K562 (cell line): ENCODE results near the gene SH3RF1. TPM values are rescaled to one million over a fixed set of nuclear protein-coding genes. Genes with fewer than 3 reads are reported as not detected.

Source experiments
- ATAC-seq: fragments of 200-7000 bp; cut with Tn5 transposase; 3 replicates; pipeline ENCODE4 v1.9.1; 2020; ENCODE audit warnings: moderate library complexity
- BruUV-seq: library from RNA; stranded (reverse); fragments of 400-500 nt; replicated peaks from 2 replicates; lab custom pipeline; 2021; lab: Mats Ljungman, UMichigan
- CTCF ChIA-PET: fragments of 300-600 bp; formaldehyde crosslinking; extraction: SDS; loops from one replicate; lab custom pipeline; 2021; ENCODE audit warnings: low intra/inter-chr PET ratio; lab: Yijun Ruan, JAX
- POLR2A ChIA-PET: fragments of 300-600, 350-650 bp; sonication (Branson Sonifier 250); formaldehyde crosslinking; extraction: SDS; loops from one replicate; lab custom pipeline; 2021; ENCODE audit warnings: antibody characterized with exemption, inconsistent platforms; lab: Yijun Ruan, JAX
- DNase-seq, 4 experiments: peaks; one replicate each; pipeline versions ENCODE4 v3.0.0 to v3.0.0-alpha.2; 2011 to 2018; ENCODE audit warnings: low spot score in 3 of 4, mixed read lengths in 3 of 4; ENCODE audit errors: extremely low read depth in 1 of 4
- FAIRE-seq: peaks from 2 replicates; lab custom pipeline; 2011; peaks lifted over from hg19 to GRCh38; lab: Jason Lieb, UNC
- H2AFZ ChIP-seq: 2 replicates; pipeline ENCODE4 v1.6.0; 2011; ENCODE audit warnings: low read depth, low read length, control low read depth, inconsistent platforms
- H3K27ac ChIP-seq: fragments of 200-600 bp; 3 replicates; pipeline ENCODE4 v1.8.0; 2011; ENCODE audit warnings: low read depth, mild to moderate bottlenecking, control low read depth, inconsistent platforms, low read length, moderate library complexity, mixed read lengths; ENCODE audit errors: extremely low read depth
- H3K27me3 ChIP-seq, 2 experiments: fragments of 300-600 bp in 1 of 2; 2 replicates in 1 of 2; 3 replicates in 1 of 2; pipeline versions ENCODE4 v1.6.0 to v1.8.0; 2011; ENCODE audit warnings: inconsistent platforms in 2 of 2, low read length in 2 of 2, mild to moderate bottlenecking in 1 of 2, mixed read lengths in 1 of 2, moderate library complexity in 1 of 2; ENCODE audit not compliant: control insufficient read depth in 2 of 2, insufficient read depth in 2 of 2
- H3K36me3 ChIP-seq: fragments of 300-600 bp; 3 replicates; pipeline ENCODE4 v1.8.0; 2011; ENCODE audit warnings: mild to moderate bottlenecking, low read length, inconsistent platforms; ENCODE audit not compliant: control insufficient read depth, insufficient read depth
- H3K4me1 ChIP-seq, 2 experiments: fragments of 200-600 bp in 1 of 2; replicated peaks in 1 of 2; 2 replicates in 1 of 2; 3 replicates in 1 of 2; pipeline versions ENCODE4 v1.5.1 to v1.8.0; 2011; ENCODE audit warnings: inconsistent platforms in 2 of 2, low read length in 2 of 2, mild to moderate bottlenecking in 1 of 2, mixed read lengths in 1 of 2, moderate library complexity in 1 of 2; ENCODE audit not compliant: control insufficient read depth in 2 of 2, insufficient read depth in 2 of 2
- H3K4me2 ChIP-seq: 2 replicates; pipeline ENCODE4 v1.6.1; 2011; ENCODE audit warnings: low read length, control low read depth, inconsistent platforms, mixed read lengths; ENCODE audit not compliant: insufficient read depth
- H3K4me3 ChIP-seq: fragments of 200-600 bp; sonication (generic), shearing (Covaris generic); 2 replicates; pipeline ENCODE4 v1.5.1; 2016; ENCODE audit warnings: control low read depth, inconsistent platforms
- H3K79me2 ChIP-seq: fragments of 200-600 bp; 3 replicates; pipeline ENCODE4 v1.8.0; 2011; ENCODE audit warnings: low read length, inconsistent platforms; ENCODE audit not compliant: control insufficient read depth, insufficient read depth
- H3K9ac ChIP-seq, 2 experiments: 2 replicates each; pipeline versions ENCODE4 v1.6.0 to v1.6.1; 2011; ENCODE audit warnings: low read depth in 2 of 2, low read length in 2 of 2, control low read depth in 1 of 2, inconsistent platforms in 1 of 2, mild to moderate bottlenecking in 1 of 2, mixed read lengths in 1 of 2; ENCODE audit not compliant: insufficient read depth in 1 of 2
- H3K9me1 ChIP-seq: one replicate; pipeline ENCODE4 v1.6.0; 2011; ENCODE audit warnings: inconsistent platforms, mild to moderate bottlenecking, low read length, moderate library complexity; ENCODE audit not compliant: control insufficient read depth, insufficient read depth
- H3K9me3 ChIP-seq: replicated peaks from 2 replicates; pipeline ENCODE4 v1.5.1; 2011; ENCODE audit warnings: low read depth, low read length, inconsistent platforms; ENCODE audit not compliant: control insufficient read depth, insufficient read depth
- H4K20me1 ChIP-seq: replicated peaks from 2 replicates; pipeline ENCODE4 v1.6.1; 2011; ENCODE audit warnings: low read length, inconsistent platforms, mixed read lengths; ENCODE audit not compliant: control insufficient read depth, insufficient read depth
- FOXP1 ChIP-seq: sonication (generic); formaldehyde crosslinking; IDR thresholded peaks from 2 replicates; pipeline ENCODE4 v1.8.0; 2022; ENCODE audit warnings: mild to moderate bottlenecking, missing genetic modification reagents
- MTA2 ChIP-seq: fragments of 450-650 bp; IDR thresholded peaks from 2 replicates; pipeline ENCODE4 v1.6.1; 2016; ENCODE audit warnings: low read depth
- MYBL2 ChIP-seq, 2 experiments: fragments of 450-650 bp in 1 of 2; sonication (generic) in 1 of 2; formaldehyde crosslinking in 1 of 2; IDR thresholded peaks; 2 replicates each; pipeline versions ENCODE4 v1.6.1 to v1.8.1; 2017 to 2022; ENCODE audit warnings: borderline replicate concordance in 1 of 2, inconsistent platforms in 1 of 2, low read depth in 1 of 2, mild to moderate bottlenecking in 1 of 2, missing genetic modification reagents in 1 of 2, moderate library complexity in 1 of 2
- NELFE ChIP-seq: IDR thresholded peaks from 2 replicates; pipeline ENCODE4 v1.6.1; 2011; ENCODE audit warnings: mild to moderate bottlenecking; ENCODE audit not compliant: insufficient read depth, insufficient read length
- NFYB ChIP-seq: IDR thresholded peaks from 2 replicates; pipeline ENCODE4 v1.6.1; 2011; ENCODE audit warnings: mild to moderate bottlenecking, moderate library complexity; ENCODE audit not compliant: insufficient read length; ENCODE audit errors: extremely low read depth
- RBM34 ChIP-seq: fragments of 200-400 bp; formaldehyde crosslinking; IDR thresholded peaks from 2 replicates; pipeline ENCODE4 v1.6.1; 2018; ENCODE audit warnings: low read length, borderline replicate concordance; ENCODE audit not compliant: insufficient read depth
- SOX6 ChIP-seq: fragments of 450-650 bp; IDR thresholded peaks from 2 replicates; pipeline ENCODE4 v1.6.1; 2014; ENCODE audit warnings: mild to moderate bottlenecking
- ZNF146 ChIP-seq: IDR thresholded peaks from one replicate; pipeline ENCODE4 v1.6.1; 2018; ENCODE audit warnings: missing compliant biosample characterization; ENCODE audit not compliant: unreplicated experiment
- ZNF354B ChIP-seq: fragments of 250-450 bp; sonication (Bioruptor Pico); IDR thresholded peaks from 2 replicates; pipeline ENCODE4 v1.4.0; 2020
- WGBS: fragments of 100-300 bp; shearing (Covaris generic); methylation state at CpG from one replicate; pipeline ENCODE4 v1.1.6; 2016; ENCODE audit warnings: low coverage, mixed read lengths; ENCODE audit not compliant: insufficient coverage; ENCODE audit errors: missing lambda C conversion rate; 5-methylcytosine and 5-hydroxymethylcytosine counted together
- in situ Hi-C: fragments of 300-500 bp; cut with MboI; formaldehyde crosslinking; loops from 4 replicates; pipeline ENCODE4 v1.15.0; 2018; ENCODE audit warnings: inconsistent platforms, mixed read lengths
- intact Hi-C: fragments of 100-400 bp; cut with micrococcal nuclease; formaldehyde crosslinking; loops from 2 replicates; pipeline ENCODE4 v1.14.2; 2022
- polyA plus RNA-seq, 8 experiments: library from polyadenylated mRNA; depleted of rRNA in 4 of 8; stranded (reverse) in 5 of 8; unstranded in 3 of 8; fragments of >200 nt; fragmentation: Nextera tagmentation in 2 of 8; fragmentation: Illumina TruSeq in 1 of 8; extraction: Ambion mirVana in 2 of 8; extraction: Trizol in 1 of 8; gene quantifications; 2 replicates each; pipeline versions ENCODE4 v1.2.1 to v1.2.3, GENCODE V29; 2011 to 2014; ENCODE audit warnings: inconsistent platforms in 1 of 8, missing spikeins in 1 of 8
- total RNA-seq, 7 experiments: library from RNA; depleted of rRNA in 6 of 7; stranded (reverse); fragments of >200 nt in 6 of 7; fragmentation: Illumina TruSeq in 2 of 7; extraction: Trizol in 2 of 7; gene quantifications; 2 replicates each; pipeline versions ENCODE4 v1.2.1 to v1.2.3, GENCODE V29; 2011 to 2021; ENCODE audit warnings: low replicate concordance in 1 of 7
- TF ChIP-seq, protein P1 (sequence below): sonication (generic); formaldehyde crosslinking; IDR thresholded peaks from 2 replicates; pipeline ENCODE4 v1.8.1; 2023; ENCODE audit warnings: mild to moderate bottlenecking, missing genetic modification reagents, moderate library complexity

The SH3RF1 gene
- total and polyA plus RNA-seq, 9 of the 15 experiments (the other 6 are each of a cell fraction or from before 2014, with no cell fraction given) = 0.04 to 0.16 (median 0.11) TPM; not detected in 6

DNA sequence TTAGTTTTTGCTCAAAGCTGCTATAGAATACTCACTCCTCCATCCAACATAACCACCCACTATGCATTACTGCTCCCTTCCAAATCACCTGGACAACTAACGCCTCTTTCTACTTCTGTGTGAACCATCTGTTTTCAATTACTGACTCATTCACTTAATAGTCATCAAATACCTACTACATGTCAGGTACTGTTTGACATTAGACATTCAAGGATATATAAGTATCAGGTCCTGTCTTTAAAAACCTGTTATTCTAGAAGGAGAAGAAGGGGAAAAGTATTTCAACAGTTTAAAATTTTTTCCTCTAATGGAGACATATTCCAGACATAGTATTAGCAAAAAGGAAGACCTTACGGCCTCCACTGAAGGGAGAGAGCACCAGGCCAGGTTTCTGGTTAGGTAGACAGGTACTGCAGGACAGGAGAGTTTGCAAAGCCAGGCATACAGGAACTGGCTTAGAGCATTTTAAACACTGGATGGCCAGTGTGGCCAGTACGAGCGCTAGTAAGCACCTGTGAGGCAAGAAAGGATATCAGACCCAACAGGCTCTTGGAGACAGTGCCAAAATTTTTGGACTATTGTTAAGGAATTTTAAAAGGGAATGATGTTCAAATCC is 39.0 kb downstream of the SH3RF1 start:
- DNase-seq = no peak
- Histone ChIP-seq H3K4me1 (no peaks in the 10 kb centered on the region), H3K79me2 (no peaks in the 10 kb centered on the region), H3K9ac (no peak overlapping the region), H3K27ac (no peak overlapping the region), H4K20me1 (no peaks in the 10 kb centered on the region), H3K9me3 (no peaks in the 10 kb centered on the region), H3K4me3 (no peak overlapping the region), H2AFZ (no peak overlapping the region), H3K4me2 (no peak overlapping the region), H3K27me3 (peaks cover 0 to 7% of the 10 kb centered on the region in 2 experiments; a peak in 3 of 5 replicates), H3K36me3 (no peaks in the 10 kb centered on the region), H3K9me1 (no peaks in the 10 kb centered on the region)
- no TSS peak for BruUV-seq
- no peak for ATAC-seq
- 2% methylated on average over 4 of the region's 4 CpGs for WGBS
- intact Hi-C loops = no loop called here
- ChIA-PET POLR2A (no interaction called here), CTCF (no interaction called here)
- FAIRE-seq = no peak
- TF ChIP-seq RBM34 = no peak
- in situ Hi-C loops = no loop called here

DNA sequence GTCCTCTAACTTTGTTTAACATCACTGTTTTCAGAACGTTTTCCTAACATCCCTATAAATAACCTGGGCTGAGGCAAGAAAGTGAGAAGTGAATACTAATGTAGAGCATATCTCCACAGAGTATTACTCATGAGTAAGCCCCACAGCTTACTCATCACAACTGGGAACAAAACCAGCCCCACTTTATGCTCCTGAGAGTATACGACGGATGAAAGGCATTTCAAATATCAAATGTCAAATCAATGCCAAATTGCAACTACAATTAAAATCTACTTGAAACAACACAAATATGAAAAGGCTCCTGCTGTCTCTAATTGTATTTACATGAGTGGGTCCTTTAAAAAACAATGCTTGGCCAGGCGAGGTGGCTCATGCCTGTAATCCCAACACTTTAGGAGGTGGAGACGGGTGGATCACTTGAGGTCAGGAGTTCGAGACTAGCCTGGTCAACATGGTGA is 41.2 kb downstream of the SH3RF1 start:
- in situ Hi-C loops = no loop called here
- 0% methylated on average over 6 of the region's 6 CpGs for WGBS
- Histone ChIP-seq H3K27ac (no peak overlapping the region), H3K4me2 (no peak overlapping the region), H3K9ac (no peak overlapping the region), H3K9me3 (no peaks in the 10 kb centered on the region), H3K9me1 (no peaks in the 10 kb centered on the region), H3K4me1 (no peaks in the 10 kb centered on the region), H2AFZ (no peak overlapping the region), H3K79me2 (no peaks in the 10 kb centered on the region), H4K20me1 (no peaks in the 10 kb centered on the region), H3K36me3 (no peaks in the 10 kb centered on the region), H3K4me3 (no peak overlapping the region), H3K27me3 (no peaks in the 10 kb centered on the region; a peak in 2 of 5 replicates)
- TF ChIP-seq NELFE (no peak), FOXP1 (CRISPR knock-in tag) (no peak), SOX6 (no peak), ZNF354B (CRISPR knock-in tag) (no peak), ZNF146 (CRISPR knock-in tag) (no peak), MTA2 (no peak), NFYB (no peak), MYBL2 (IDR thresholded peaks at IDR 0.05; ENCODE audit: low read depth) (no peak), MYBL2 (CRISPR knock-in tag; IDR thresholded peaks at IDR 0.05; ENCODE audit: borderline replicate concordance) (no peak)
- TF ChIP-seq, protein P1, sequence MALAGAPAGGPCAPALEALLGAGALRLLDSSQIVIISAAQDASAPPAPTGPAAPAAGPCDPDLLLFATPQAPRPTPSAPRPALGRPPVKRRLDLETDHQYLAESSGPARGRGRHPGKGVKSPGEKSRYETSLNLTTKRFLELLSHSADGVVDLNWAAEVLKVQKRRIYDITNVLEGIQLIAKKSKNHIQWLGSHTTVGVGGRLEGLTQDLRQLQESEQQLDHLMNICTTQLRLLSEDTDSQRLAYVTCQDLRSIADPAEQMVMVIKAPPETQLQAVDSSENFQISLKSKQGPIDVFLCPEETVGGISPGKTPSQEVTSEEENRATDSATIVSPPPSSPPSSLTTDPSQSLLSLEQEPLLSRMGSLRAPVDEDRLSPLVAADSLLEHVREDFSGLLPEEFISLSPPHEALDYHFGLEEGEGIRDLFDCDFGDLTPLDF (CRISPR knock-in tag) = no peak
- ChIA-PET CTCF (no interaction called here), POLR2A (no interaction called here)
- intact Hi-C loops = no loop called here
- ATAC-seq = no peak
- no peak for DNase-seq
- no peak for FAIRE-seq
- BruUV-seq = no TSS peak
